ACHN (cell line): Measurements from ENCODE around the gene RCCD1.
A peak's percentile ranks its signal among the peaks of the same experiment; 100 is the strongest.
"Not testable (repeated sequence)": the region's sequence is repeated elsewhere in the genome, so short reads cannot be mapped to it uniquely, and the experiment has no call there.

Source experiments
- DNase-seq: peaks from one replicate; pipeline ENCODE4 v3.0.0-alpha.2; 2015
- in situ Hi-C: cut with HindIII; loops from 2 replicates; pipeline ENCODE4 v1.10.0; 2017; ENCODE audit warnings: low sequenced_read_pairs, low pct_ligation_motif_present, low pct_unique_long_range_greater_than_20kb

RCCD1 gene

DNA sequence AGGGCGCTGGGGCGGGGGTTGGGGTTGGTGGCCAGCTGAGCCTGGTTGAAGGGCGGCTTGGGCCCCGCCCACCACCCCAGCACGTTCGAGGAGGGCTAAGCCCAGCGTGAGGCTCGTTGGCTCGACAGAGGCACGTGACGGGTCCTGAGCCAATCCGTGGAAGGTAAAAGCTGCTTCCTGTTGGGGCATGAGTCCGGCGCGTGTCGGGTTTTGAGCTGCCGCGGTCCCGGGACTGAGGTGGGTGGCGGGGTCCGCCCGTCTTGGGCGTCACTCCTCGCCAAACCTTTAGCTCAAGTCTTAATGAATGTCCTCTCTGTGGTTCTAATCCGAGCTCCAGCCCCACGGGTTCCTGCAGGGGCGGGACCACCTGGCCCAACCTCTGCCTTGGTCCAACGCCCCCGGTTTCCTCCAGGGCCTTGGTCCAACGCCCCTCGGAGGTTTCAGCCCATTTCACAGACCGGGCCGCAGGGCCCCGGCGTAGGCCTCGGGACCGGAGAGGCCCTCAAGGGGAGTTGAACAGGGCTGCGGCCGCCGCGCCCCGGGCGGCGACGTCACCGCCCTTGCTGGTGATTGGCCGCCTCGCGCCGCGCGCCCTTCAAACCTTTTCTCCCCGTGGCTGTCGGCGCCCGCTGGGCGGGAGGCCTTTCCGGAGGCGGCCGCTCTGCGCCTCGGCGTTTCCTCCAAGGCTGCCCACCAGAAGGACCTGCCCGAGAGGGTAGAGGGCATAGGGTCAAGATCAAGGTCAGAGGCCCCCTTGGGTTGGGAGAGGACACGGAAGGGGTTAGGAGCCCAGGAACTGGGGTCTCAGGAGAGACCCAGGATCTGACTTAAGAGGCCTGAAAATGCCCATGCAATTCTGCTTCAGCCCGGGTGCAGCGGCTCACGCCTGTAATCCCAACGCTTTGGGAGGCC, at the start of gene RCCD1:
Gene RCCD1 (plus strand): TSS at position 173 of the 912 bp plus-strand sequence. CDS start 1,851 bp downstream, outside the sequence.
- DNase-seq, result peak; percentile 94
- in situ Hi-C loops, result no loop called here

DNA sequence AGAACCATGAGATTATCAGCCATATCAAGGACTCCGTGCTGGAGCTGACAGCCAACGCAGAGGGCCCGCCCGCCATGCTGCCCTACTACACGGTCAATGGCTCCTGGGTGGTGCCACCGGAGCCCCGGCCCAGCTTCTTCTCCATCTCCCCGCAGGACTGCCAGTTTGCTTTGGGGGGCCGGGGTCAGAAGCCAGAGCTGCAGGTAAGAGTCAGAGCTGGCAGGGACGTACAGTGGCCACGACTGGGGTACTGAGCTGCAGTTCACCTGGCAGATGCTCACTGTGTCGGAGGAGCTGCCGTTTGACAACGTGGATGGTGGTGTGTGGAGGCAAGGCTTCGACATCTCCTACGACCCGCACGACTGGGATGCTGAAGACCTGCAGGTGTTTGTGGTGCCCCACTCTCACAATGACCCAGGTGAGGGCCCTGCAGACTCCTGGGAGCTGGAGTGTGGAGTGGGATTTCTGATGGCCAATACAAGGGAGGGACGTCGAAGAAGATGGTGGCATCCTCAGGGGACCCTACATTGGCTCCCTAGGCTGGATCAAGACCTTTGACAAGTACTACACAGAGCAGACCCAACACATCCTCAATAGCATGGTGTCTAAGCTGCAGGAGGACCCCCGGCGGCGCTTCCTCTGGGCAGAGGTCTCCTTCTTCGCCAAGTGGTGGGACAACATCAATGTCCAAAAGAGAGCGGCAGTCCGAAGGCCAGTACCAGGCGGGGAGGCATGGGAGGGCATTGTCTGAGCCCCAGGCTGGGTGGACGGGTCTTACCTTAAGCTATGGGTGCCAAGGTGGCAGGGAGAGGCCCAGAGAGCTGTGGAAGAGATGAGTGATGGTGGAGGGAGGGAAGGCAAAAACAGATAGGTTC, 49.1 kb upstream of the RCCD1 start:
- DNase-seq, result no peak
- in situ Hi-C loops, result no loop called here

DNA sequence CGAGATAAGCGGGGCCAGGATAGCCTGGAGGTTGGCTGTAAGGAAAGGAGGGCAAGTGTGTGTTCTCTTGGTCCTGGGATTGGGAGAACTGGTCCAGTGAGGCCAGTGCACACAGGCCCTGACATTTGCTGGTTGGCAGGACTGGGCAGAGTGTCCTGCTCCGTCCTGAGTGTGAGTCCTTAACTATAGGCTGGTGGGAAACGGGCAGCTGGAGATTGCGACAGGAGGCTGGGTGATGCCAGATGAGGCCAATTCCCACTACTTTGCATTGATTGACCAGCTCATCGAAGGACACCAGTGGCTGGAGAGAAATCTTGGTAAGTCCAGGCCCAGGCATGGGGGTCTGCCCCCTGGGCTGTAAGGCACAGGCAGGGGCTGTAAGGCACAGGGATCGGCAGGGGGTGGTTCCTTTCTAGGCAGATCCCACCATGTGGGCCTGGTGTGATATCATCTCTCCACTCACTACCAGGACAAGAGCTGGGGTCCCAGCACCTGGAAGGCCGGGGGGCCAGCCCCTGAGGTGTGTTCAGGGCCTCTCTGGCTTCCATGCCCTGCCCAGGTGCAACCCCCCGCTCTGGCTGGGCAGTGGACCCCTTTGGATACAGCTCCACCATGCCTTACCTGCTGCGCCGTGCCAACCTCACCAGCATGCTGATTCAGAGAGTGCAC, 48.4 kb upstream of the RCCD1 start:
- no peak for DNase-seq
- in situ Hi-C loops, result no loop called here

DNA sequence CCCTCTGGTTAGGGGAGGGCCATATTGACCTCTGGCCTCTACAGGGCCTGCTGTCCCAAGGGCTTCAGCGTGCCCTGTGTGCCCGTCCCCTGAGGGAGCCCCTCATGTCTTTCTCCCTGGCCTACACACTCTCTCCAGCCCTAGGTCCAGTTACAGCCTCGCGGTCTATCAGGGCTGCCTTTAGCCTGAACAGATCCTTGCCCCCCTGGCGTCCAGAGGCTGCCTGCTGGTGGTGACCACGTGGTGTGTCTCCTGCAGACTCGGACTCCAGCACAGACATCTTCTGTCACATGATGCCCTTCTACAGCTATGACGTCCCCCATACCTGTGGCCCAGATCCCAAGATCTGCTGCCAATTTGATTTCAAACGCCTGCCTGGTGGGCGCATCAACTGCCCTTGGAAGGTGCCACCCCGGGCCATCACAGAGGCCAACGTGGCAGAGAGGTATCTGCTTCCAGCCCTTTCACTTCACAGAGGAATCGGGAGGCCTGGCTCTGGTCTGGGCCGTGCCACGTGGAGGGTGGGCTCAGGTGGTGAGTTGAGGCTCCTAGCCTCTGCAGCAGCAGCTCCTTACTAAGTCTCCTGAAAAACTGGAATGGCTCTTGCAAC, 47.5 kb upstream of the RCCD1 start:
- in situ Hi-C loops, result no loop called here
- no peak for DNase-seq

DNA sequence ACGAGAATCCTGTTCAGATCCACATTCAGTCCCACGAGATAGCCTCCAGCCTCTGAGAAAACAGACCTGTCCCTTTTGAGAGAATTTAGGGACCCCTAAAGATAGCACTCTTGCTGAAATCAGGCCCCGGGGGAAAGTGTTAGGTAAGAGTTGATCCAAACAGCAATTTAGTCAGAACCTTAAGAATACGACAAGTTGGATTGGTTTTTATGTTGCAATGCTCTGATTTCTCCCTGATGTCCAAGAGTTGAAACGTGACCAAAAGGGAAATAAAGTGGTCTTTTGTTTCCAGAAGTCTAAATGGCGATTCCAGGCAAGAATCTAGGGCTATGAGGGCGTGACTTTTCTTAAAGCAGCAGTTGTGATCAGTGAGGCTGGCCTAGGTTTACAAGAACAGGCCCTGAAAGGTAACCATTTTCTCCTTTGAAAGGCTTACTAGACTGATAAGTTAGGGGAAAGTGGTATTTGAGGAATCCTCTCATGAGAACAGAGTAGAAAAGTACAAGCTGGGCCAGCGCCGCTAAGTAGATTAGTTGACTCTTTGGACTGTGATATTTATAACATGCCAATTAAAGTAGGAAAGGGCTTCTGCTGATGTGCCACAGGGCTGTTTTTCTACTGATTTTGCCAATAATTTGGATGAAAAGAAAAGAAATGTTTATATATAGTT, 46.7 kb upstream of the RCCD1 start:
- in situ Hi-C loops, result no loop called here
- no peak for DNase-seq

GRCh38 chr15:90909449-90909848, 45.2 kb upstream of the RCCD1 start:
- in situ Hi-C loops, DNase-seq: not testable (repeated sequence)

- no peak for DNase-seq
- in situ Hi-C loops, result no loop called here
Observed at GRCh38 chr15:90909976-90910375, 44.7 kb upstream of the RCCD1 start.

DNA sequence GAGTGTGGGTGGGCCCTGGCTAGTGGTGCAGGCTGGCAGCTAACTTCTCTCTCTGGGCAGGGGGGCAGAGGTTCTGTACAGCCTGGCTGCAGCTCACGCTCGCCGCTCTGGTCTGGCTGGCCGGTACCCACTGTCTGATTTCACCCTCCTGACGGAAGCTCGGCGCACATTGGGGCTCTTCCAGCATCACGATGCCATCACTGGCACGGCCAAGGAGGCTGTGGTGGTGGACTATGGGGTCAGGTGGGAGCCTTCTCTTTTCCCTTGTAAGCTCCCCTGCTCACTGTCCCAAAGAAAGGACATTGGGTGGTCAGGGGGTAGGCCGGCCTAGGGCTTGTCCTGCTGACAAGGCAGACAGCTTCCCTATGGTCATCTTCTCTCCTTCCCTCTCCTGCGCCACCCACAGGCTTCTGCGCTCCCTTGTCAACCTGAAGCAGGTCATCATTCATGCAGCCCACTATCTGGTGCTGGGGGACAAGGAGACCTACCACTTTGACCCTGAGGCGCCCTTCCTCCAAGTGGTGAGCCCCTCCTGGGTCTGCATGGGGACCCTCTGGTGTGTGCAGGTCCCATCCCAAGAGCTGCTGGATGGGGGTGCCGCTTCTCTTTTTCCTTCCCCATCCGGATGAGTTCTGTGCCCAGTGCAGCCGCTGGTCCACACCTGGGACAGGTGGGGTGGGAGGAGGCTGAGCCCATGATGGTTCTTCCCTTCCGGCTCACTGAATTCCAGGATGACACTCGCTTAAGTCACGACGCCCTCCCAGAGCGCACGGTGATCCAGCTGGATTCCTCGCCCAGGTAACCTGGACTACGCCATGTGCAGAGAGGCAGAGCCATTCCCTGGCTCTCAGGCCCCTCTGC, 44.0 kb upstream of the RCCD1 start:
- in situ Hi-C loops, result no loop called here
- no peak for DNase-seq

GRCh38 chr15:90911302-90911623, 43.4 kb upstream of the RCCD1 start:
- DNase-seq, result no peak
- in situ Hi-C loops, result no loop called here

DNA sequence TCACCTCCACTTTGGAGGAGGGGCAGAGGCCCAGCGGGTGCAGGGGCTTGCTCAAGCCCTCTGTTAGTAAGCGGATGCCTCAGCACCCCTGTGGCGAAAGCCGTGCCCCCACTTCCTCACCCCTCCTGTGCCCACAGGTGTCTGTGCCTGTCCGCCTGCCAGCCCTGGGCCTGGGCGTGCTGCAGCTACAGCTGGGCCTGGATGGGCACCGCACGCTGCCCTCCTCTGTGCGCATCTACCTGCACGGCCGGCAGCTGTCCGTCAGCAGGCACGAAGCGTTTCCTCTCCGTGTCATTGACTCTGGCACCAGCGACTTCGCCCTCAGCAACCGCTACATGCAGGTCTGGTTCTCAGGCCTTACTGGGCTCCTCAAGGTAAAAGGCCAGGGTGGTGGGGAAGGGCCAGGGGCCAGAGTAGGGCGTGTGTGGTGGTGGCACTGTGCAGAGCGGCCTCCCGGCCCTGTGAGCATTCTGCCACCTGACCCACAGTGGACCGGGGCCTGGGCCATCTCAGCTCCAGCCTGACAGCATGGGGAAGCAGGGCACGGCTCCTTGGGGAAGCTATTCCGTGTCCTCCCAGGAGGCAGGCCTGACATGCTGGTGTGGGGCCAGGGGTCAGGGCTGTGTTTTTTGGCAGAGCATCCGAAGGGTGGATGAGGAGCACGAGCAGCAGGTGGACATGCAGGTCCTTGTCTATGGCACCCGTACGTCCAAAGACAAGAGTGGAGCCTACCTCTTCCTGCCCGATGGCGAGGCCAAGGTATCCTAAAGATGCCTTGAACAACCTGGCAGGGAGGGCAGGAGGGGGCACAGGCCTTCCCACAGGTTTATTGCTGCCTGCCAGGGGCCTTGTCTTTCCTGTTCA, 42.5 kb upstream of the RCCD1 start:
- no peak for DNase-seq
- in situ Hi-C loops, result no loop called here

GRCh38 chr15:90912770-90913075, 42.0 kb upstream of the RCCD1 start:
- in situ Hi-C loops, result no loop called here
- DNase-seq, result no peak

- no peak for DNase-seq
- in situ Hi-C loops, result no loop called here
Observed at GRCh38 chr15:90913398-90913944, 41.2 kb upstream of the RCCD1 start.

DNA sequence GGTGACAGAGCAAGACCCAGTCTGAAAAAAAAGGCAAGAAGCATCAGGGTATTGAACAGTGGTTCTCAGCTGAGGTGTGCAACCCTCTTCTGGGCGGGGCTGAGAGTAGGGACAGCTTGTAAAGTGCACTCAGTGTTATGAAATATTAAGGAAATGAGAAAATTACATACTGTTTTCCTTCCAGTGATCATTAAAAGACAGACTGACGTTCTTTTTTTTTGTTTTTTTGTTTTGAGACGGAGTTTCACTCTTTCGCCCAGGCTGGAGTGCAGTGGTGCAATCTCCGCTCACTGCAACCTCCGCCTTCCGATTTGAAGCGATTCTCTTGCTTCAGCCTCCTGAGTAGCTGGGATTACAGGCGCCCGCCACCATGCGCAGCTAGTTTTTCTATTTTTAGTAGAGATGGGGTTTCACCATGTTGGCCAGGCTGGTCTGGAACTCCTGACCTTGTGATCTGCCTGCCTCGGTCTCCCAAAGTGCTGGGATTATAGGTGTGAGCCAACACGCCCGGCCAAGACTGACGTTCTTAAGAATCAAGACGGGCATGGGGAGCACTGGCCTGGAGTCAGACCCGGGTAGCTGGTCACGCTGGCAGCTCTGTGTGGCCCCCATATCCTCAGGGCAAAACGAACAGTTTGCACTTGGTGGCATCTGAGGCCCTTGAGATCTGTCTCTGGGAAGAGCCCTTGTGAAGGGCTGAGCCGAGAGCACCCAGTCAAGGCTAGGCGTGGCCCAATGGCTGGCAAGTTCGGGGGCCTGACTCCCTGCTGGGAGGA, 40.2 kb upstream of the RCCD1 start:
- in situ Hi-C loops, result no loop called here
- no peak for DNase-seq

DNA sequence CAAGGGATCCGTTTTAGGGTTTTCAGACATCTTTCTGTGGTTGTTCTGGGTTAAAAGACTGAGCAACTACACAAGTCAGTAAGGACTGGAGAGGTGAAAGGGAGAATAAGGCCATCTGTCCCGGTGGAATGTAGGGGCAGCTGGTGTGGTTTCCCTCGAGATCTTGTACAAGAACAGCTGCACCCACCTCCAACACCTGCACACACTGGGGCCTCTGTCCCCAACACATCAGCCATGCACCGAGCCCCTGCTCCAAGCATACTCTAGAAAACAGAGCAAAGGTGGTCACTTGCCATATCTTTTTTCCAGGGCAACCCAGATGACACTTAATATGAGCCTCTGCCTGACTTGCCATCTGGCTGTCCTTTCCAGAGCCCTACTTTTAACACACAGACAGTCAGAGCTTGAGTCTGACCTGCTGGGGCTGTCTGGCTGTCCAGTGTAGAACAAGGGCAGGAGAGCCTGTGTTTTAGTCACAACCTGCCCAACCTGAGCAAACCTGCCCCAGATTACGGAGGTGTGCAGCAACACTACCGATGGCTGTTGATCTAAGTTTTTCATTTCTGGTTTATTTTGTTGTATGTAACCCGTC, 39.4 kb upstream of the RCCD1 start:
- DNase-seq, result no peak
- in situ Hi-C loops, result no loop called here

DNA sequence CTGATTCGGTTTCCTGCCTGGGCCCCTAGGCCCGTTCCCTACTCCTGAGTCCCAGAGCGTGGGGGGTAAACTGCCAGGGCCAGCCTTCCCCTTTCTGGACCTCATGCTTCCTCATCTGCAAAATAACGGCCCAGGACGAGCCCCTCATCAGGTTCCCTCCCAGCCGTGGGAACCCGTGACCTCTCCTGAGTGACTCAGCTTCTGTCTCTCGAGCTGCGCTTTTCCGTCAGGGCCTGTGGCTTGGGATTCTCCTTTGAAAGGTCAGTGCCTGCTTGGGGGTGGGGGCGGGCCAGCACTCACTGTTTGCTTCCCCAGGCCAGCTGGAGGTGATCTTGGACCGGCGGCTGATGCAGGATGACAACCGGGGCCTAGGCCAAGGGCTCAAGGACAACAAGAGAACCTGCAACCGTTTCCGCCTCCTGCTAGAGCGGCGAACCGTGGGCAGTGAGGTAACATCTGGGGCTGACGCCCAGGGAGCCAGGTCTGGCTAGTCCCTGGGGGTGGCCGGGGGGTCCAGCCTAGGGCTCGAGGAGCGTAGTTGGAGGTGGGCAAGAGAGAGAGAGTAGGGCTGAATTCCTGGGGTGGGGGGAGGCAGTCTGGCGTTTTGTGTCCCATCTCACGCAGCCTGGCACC, 38.8 kb upstream of the RCCD1 start:
- in situ Hi-C loops, result no loop called here
- no peak for DNase-seq
